NCI-H2171 (cell line): ENCODE measurements around the gene FAM240A.

Experiments
- DNase-seq: peaks from one replicate; lab custom pipeline; 2025; lab: John Stamatoyannopoulos, UW

The FAM240A gene

GRCh38 chr3:46626039-46626438 lies 13.7 kb downstream of the FAM240A start:
- no peak for DNase-seq

DNA sequence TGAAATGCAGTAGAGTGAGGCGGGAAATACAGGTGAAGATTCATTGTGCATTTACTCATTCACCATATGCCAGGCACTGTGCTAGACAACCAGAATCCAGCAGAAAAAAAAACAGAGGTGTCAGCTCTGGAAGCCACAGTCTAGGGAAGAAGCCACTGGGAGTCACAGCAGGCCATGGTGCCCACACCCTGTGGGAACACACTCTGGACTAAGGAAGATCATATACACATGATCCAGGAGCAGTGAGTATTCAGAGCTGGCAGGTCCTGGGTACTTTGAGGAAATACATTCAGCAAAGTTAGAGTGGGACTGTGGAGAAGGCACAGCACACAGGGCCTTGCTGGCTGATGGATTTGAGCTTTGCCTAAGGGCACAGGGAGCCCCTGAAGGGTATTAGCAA lies 14.8 kb downstream of the FAM240A start:
- DNase-seq: no peak

- DNase-seq: no peak
Measured at GRCh38 chr3:46628901-46629369, 16.6 kb downstream of the FAM240A start.

DNA sequence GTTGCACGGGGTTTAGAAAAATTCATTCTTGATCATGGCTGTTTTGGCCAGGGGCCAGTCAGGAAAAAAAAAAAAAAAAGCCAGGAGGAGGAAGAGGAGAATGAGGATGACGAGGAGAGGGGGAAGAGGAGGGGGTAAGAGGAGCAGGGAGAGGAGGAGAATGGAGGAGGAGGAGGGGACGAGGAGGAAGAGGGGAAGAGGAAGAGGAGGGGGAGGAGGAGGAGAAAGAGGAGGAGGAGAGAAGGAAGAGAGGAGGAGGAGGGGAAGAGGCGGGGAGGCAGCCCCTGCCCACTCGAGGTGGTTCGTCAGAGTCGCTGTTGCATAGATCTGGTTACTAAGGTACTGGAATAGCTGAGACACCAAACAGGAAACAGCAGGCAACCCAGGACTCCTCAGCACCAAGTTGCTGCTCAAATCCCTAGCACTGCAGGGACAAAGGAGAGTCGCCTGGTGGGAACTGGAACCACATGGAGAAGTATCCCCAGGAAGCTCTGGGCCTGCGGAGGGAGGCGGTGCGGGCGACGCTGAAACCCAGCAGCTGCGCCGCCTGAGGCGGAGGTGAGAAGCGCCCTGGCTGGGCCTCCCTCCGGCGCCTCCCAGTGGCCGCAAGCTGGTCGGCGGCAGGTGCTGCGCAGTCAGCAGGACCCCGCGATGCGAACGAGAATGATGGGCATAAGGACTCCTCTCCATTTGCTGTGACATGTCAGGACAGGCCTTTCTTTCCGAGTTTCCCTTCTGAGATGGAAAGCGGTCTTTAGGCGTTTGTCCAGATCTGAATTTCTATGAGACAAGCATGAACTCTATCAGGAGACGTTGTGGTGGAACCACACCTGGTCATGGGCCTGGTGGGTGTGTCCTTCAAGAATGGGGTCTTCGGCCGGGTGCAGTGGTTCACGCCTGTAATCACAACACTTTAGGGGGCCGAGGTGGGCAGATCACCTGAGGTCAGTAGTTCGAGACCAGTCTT lies 17.5 kb downstream of the FAM240A start:
- DNase-seq: peak; percentile 50

GRCh38 chr3:46632792-46633191 lies 20.5 kb downstream of the FAM240A start:
- DNase-seq: no peak

GRCh38 chr3:46634856-46635255 lies 22.5 kb downstream of the FAM240A start:
- no peak for DNase-seq

GRCh38 chr3:46639221-46639620 lies 26.9 kb downstream of the FAM240A start:
- no peak for DNase-seq

DNA sequence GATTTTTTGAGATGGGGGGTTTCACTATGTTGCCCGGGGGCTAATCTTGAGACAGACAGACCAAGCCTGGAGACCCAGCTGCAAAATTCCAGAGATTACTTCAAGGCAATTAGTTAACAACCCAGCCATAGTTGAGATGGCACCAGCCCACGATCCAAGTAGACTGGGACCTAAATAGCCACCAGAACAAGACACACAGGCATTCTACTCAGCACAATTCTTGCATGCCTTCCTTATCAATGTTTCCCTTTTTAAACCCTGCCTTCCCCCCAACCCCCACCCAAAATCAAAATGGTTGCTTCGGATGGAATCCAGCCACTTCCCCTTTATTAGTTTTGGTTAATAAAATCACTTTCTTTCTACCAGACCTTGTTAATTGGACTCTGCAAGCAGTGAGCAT lies 28.6 kb downstream of the FAM240A start:
- DNase-seq: no peak

DNA sequence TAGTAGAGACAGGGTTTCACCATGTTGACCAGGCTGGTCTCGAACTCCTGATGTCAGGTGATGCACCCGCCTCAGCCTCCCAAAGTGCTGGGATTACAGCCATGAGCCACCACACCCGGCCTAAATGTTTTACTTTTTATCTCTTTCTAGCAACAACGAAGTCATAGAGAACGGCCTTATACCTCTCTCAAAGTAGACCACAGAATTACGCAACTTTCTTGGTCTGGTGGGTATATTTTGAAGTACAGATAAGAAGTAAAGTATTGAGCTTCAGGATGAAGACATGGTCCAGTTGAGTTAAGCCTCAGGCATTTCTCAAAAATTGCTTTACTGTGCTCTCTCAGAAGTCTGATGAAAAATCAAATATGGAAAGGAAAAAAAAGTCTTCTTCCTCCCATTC lies 30.6 kb downstream of the FAM240A start:
- no peak for DNase-seq

DNA sequence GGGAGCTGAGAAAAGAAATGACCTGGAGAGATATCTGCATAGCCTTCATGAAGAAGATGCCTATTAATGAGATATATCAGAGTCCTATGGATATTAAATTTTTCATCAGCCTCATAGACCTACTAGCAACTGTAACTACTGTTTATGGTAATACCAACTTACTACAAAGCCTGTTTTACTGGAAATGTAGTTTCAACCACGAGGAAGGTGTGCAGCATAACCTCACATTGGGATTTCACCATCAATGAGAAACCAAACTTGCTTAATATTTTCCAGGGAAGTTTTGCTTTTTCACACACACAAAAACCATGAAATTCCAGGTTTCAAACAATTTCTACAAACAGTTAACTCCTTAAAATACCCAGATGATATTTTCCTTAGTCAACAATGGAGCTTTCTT lies 31.4 kb downstream of the FAM240A start:
- DNase-seq: no peak

- DNase-seq: no peak
Measured at GRCh38 chr3:46646700-46647099, 34.4 kb downstream of the FAM240A start.

DNA sequence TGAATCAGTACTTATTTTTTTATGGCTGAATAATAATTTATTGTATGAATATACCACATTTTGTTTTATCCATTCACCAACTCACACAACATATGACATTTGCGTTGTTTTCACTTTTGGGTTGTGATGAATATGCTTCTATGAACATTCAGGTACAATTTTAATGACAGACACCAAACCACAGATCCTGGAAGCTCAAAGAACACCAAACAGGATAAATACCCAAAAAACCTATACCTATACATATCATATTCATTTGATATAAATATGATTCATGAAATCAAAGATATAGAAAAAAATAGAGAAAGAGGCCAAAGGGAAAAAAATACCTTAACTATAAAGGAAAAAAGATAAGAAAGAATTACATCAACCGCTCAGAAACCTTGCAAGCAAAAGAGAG lies 35.8 kb downstream of the FAM240A start:
- DNase-seq: no peak

GRCh38 chr3:46649436-46649835 lies 37.1 kb downstream of the FAM240A start:
- DNase-seq: no peak

DNA sequence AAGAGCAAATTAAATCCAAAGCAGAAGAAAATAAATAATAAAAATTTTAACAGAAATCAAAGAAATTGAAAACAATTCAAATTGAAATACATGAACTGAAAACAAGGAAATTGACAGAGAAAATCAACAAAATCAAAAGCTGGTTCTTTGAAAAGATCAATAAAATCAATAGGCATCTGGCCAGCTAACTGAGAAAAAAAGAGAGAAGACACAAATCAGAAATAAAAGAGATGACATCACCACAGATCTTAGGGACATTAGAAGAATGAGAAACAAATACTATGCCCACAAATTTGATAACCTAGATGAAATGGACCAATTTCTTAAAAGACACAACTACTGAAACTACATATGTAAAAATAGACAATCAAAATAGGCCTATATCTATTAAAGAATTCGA lies 38.8 kb downstream of the FAM240A start:
- no peak for DNase-seq

DNA sequence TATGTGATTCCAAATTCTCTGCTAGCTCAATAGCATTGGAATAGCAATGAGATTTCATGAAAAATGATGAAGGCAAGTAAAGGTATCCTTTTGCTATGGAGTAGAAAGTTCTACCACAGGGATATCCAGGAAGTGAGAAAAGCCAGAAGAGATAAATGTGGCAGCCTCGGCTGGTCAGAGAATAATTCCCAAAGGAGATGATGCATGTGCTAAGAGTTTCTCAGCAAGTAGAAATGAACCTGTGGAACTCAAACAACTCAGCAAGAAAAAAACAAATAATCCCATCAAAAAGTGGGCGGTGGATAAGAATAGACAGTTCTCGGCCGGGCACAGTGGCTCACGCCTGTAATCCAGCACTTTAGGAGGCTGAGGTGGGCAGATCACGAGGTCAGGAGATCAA lies 42.9 kb downstream of the FAM240A start:
- no peak for DNase-seq

DNA sequence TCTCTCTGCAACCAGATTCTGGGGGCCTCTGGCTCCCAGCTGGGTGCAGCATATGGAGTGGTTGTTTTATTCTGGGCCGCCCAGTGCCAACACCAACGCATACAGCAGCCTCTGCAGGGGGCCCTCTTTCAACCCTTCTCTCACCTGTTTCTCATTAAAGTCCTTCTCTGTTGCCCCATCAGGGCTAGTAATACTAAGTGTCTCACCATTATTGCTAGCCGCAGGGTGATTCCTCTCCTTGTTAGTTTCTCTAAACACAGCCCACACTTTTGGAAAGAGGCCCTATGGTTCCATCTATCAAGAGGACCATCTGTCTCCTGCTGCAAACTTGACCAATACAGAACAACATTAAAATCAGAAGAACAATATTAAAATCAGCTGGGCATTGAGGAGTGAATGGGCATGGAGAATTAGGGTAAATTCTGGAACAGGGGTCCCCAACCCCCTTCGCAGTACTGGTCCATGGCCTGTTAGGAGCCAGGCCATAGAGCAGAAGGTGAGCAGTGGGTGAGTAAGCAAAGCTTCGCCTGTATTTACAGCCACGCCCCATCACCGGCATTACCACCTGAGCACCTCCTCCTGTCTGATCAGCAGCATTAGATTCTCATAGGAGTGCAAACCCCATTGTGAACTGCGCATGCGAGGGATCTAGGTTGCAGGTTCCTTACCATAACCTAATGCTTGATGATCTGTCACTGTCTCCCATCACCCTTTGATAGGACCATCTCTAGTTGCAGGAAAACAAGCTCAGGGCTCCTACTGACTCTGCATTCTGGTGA lies 44.6 kb downstream of the FAM240A start:
- no peak for DNase-seq

DNA sequence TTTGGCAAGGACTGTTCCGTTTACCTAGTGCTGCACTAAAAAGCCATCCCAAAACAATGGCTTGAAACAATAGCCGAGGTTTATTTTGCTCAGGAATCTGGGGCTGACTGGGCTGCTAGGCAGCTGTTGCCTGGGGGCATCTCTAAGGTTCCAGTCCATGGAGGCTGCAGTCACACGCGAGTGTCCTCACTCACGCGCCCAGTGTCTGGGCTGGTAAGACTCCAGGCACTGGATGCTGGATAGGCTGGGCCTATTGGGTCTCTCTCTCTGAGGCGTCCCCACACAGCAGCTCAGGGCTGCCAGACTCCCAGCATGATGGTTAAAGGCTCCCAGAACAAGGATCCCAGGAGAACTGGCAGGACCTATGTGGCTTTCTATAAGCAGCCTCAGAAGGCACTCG lies 47.0 kb downstream of the FAM240A start:
- no peak for DNase-seq

DNA sequence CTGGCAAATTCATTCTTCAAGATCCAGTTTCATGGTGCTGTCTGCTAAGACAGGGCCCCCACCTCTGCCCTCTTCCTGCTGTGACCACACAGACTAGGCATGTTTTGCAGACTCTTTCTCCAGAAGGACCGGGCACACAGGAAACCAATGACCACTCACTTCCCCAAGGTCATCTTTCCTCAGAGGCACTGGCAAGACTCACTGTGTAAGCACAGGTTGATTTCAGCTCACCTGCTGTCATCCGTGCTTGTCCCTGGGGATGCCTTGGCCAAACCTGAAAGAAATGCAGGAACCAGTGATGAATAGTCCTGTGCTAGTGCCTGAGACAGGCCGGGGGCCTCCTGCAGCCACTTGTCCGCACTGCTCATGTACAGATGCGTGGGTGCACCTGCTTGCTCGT lies 47.7 kb downstream of the FAM240A start:
- no peak for DNase-seq

GRCh38 chr3:46660543-46661523 lies 48.5 kb downstream of the FAM240A start:
- DNase-seq: peak; percentile 48

GRCh38 chr3:46661776-46662766 lies 49.7 kb downstream of the FAM240A start:
- no peak for DNase-seq
